Spinal cord (tissue), 10 donors: ENCODE data around the gene CFAP77. TPM values are rescaled to one million over a fixed set of nuclear protein-coding genes. Genes with fewer than 3 reads are reported as not detected.
A peak's percentile ranks its signal among the peaks of the same experiment; 100 is the strongest.

ENCODE experiments used
- DNase-seq, 6 donors: peaks; one replicate each; pipeline versions ENCODE4 v3.0.0 to v3.0.0-alpha.2; 2013 to 2015; ENCODE audit warnings: low spot score in 6 of 6, low read depth in 4 of 6
- H3K27ac ChIP-seq: one replicate; pipeline ENCODE4 v1.5.1; 2013; ENCODE audit warnings: low read depth, low read length, control low read depth
- H3K27me3 ChIP-seq: one replicate; pipeline ENCODE4 v1.6.1; 2013; ENCODE audit warnings: low read length; ENCODE audit not compliant: control insufficient read depth, insufficient read depth
- H3K36me3 ChIP-seq: one replicate; pipeline ENCODE4 v1.6.1; 2013; ENCODE audit warnings: low read length; ENCODE audit not compliant: control insufficient read depth, insufficient read depth
- H3K4me1 ChIP-seq: one replicate; pipeline ENCODE4 v1.6.1; 2013; ENCODE audit warnings: low read length; ENCODE audit not compliant: control insufficient read depth, insufficient read depth
- H3K4me3 ChIP-seq: one replicate; pipeline ENCODE4 v1.5.1; 2013; ENCODE audit warnings: low read depth, low read length, control low read depth
- H3K9me3 ChIP-seq: one replicate; pipeline ENCODE4 v1.6.1; 2013; ENCODE audit warnings: low read length; ENCODE audit not compliant: control insufficient read depth, insufficient read depth
- WGBS: methylation state at CpG from one replicate; pipeline ENCODE4 v1.1.5; 2013; ENCODE audit warnings: missing lambda C conversion rate; ENCODE audit not compliant: insufficient coverage; 5-methylcytosine and 5-hydroxymethylcytosine counted together
- polyA plus RNA-seq, 2 donors: library from polyadenylated mRNA; unstranded; fragments of 120-200 nt; gene quantifications; one replicate each; pipeline ENCODE4 v1.2.1, GENCODE V29; 2013; ENCODE audit not compliant: insufficient read length in 2 of 2
- total RNA-seq, 2 donors: library from RNA; depleted of rRNA in 1 of 2; stranded (reverse); fragments of 120-200 nt in 1 of 2; fragments of >200 nt in 1 of 2; gene quantifications; one replicate each; pipeline versions ENCODE4 v1.2.3 to v1.2.4, GENCODE V29; 2013 to 2014
- donor health status: healthy.

The CFAP77 gene
- total and polyA plus RNA-seq, 4 donors, result 0.30 to 6.9 (median 4.7) TPM

DNA sequence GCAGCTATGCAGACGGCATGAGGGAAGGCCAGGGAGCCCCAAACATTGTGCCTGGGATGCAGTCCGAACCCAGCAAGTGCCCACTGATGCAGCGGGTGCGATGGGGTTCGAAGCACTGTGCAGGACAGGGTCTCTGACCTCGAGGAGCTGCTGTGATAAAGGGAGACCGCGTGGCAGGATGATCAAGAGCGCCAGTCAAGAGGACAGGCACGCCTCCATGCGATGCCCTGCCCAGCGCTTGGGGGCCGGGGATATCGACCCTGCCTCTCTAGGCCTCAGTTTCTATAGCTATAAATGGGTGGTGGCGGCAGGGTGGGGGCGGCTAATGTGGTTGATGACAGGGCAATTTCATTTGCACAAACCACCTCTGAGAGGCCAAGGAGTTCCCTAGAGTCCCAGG, 87.7 kb downstream of the CFAP77 start:
- Histone ChIP-seq H3K4me1 (peaks cover 7% of the 10 kb centered on the region), H3K27ac (no peak overlapping the region), H3K36me3 (peaks cover 3% of the 10 kb centered on the region), H3K4me3 (no peak overlapping the region), H3K27me3 (no peaks in the 10 kb centered on the region), H3K9me3 (no peaks in the 10 kb centered on the region)
- no peak for DNase-seq
- 90% methylated on average over 14 of the region's 16 CpGs for WGBS

DNA sequence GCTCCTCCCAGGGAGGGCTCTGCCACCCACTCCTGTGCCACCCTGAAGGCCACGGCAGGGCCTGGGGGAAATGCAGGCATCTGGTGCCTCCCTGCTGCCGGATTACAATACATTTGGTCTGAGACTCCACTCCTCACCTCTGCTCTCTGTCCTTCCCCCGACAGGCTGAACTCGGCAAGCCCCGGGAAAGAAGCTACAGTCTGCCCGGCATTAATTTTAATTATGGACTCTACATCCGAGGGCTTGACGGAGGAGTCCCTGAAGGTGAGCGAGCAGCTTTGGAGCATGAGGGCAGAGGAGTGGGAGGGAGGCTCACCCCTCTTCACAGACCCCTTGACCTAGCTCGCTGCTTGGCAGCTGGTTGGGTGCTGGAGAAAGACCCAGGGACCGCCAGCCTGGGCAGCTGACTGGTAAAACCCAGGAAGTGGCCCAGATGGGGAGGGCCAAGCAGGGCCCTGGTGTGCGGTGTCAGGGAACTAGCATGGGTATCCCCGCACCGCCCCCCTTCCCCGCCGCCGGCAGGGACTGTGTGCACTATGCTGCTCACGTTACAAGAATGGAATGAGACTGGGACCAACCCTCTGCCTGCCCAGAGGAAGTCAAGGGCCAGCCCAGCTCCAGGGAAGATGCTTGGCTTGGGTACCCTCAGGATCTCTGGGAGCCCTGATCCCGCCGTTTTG, 88.7 kb downstream of the CFAP77 start:
- H3K4me1 ChIP-seq, result peaks cover 7% of the 10 kb centered on the region

DNA sequence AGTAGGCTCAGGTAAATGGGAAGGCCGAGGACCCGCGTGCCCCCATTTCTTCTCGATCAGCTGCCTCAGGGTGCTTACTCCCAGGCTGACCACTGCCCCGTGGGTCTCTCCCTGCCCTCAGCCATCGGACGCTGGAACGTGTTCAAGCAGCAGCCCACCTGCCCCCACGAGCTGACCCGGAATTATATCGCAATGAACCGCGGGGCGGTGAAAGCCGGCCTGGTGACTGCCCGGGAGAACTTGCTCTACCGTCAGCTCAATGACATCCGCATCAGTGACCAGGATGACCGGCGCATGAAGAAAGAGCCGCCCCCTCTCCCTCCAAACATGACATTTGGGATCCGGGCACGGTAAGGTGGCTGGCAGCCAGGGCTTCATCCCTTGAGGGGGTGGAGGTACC, 89.2 kb downstream of the CFAP77 start:
- no peak overlapping the region for H3K27ac ChIP-seq
- peaks cover 7% of the 10 kb centered on the region for H3K4me1 ChIP-seq
- H3K27me3 ChIP-seq, result peaks cover 4% of the 10 kb centered on the region
- H3K36me3 ChIP-seq, result peaks cover 3% of the 10 kb centered on the region
- no peak overlapping the region for H3K4me3 ChIP-seq
- no peak for DNase-seq
- WGBS, result 80% methylated on average over 21 of the region's 23 CpGs
- no peaks in the 10 kb centered on the region for H3K9me3 ChIP-seq

More for the DNA sequence above, 88.7 kb downstream of the CFAP77 start:
- H3K27me3 ChIP-seq, result no peaks in the 10 kb centered on the region
- no peak overlapping the region for H3K27ac ChIP-seq
- peaks cover 3% of the 10 kb centered on the region for H3K36me3 ChIP-seq
- no peak for DNase-seq
- no peak overlapping the region for H3K4me3 ChIP-seq
- H3K9me3 ChIP-seq, result no peaks in the 10 kb centered on the region
- 42% methylated on average over 19 of the region's 20 CpGs for WGBS

- Histone ChIP-seq H3K27me3 (peaks cover 9% of the 10 kb centered on the region), H3K9me3 (no peaks in the 10 kb centered on the region), H3K27ac (no peak overlapping the region), H3K4me1 (peaks cover 7% of the 10 kb centered on the region), H3K4me3 (no peak overlapping the region), H3K36me3 (peaks cover 3% of the 10 kb centered on the region)
- DNase-seq, result no peak
- WGBS, result 87% methylated on average over 4 of the region's 7 CpGs
These were observed 90.2 kb downstream of the CFAP77 start for GRCh38 chr9:132500193-132500592.

- Histone ChIP-seq H3K27ac (no peak overlapping the region), H3K4me3 (no peak overlapping the region), H3K9me3 (no peaks in the 10 kb centered on the region), H3K4me1 (peaks cover 7% of the 10 kb centered on the region), H3K27me3 (peaks cover 16% of the 10 kb centered on the region), H3K36me3 (peaks cover 3% of the 10 kb centered on the region)
- WGBS, result 97% methylated on average over 5 of the region's 12 CpGs
- DNase-seq, result no peak
These were observed 92.5 kb downstream of the CFAP77 start for GRCh38 chr9:132502480-132502879.

DNA sequence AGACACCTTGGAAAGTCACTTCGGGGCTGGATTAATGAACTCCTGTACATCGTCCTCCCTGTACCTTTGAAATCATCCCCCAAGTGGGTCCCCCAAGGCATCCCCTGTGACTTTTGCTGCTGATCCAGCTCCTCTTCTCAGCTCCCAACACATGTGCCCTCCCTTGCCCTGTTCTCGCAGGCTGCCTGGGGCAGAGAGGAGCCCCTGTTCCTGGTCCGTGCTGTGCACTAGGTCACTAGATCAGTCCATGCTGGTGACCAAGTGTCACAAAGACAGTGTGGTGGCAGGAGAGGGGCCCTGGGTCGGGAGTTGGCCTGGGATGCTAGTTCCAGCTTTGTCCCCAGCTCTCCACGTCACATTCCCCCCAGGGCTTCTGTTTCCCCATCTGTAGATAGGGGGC, 93.1 kb downstream of the CFAP77 start:
- no peak for DNase-seq
- H3K27ac ChIP-seq, result no peak overlapping the region
- peaks cover 11% of the 10 kb centered on the region for H3K4me1 ChIP-seq
- H3K27me3 ChIP-seq, result peaks cover 16% of the 10 kb centered on the region
- 95% methylated on average over 4 of the region's 6 CpGs for WGBS
- no peak overlapping the region for H3K4me3 ChIP-seq
- H3K36me3 ChIP-seq, result peaks cover 3% of the 10 kb centered on the region
- H3K9me3 ChIP-seq, result no peaks in the 10 kb centered on the region

DNA sequence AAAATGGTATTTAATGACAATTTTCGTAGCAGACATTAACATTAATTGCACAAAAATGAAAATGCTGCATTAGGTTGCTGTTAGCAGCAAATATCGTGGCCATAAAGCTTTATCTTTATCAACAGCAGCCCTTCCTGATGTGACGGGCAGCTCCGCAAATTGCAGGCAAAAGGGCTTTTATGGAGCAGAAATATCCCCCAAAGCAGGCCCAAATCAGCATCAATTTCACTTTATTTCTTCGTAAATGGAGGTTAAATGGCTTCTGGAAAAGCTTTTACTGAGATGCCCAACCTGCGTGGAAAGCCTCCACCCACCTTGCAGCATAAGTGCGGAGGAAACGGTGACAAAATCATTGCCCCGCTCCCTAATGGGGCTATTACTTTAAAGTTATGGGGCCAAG, 94.5 kb downstream of the CFAP77 start:
- H3K9me3 ChIP-seq, result no peaks in the 10 kb centered on the region
- DNase-seq, result peak in 1 of 6 donors; percentile 90
- 43% methylated on average over 2 of the region's 9 CpGs for WGBS
- peaks cover 16% of the 10 kb centered on the region for H3K27me3 ChIP-seq
- H3K4me3 ChIP-seq, result no peak overlapping the region
- peaks cover 9% of the 10 kb centered on the region for H3K4me1 ChIP-seq
- no peak overlapping the region for H3K27ac ChIP-seq
- H3K36me3 ChIP-seq, result no peaks in the 10 kb centered on the region

DNA sequence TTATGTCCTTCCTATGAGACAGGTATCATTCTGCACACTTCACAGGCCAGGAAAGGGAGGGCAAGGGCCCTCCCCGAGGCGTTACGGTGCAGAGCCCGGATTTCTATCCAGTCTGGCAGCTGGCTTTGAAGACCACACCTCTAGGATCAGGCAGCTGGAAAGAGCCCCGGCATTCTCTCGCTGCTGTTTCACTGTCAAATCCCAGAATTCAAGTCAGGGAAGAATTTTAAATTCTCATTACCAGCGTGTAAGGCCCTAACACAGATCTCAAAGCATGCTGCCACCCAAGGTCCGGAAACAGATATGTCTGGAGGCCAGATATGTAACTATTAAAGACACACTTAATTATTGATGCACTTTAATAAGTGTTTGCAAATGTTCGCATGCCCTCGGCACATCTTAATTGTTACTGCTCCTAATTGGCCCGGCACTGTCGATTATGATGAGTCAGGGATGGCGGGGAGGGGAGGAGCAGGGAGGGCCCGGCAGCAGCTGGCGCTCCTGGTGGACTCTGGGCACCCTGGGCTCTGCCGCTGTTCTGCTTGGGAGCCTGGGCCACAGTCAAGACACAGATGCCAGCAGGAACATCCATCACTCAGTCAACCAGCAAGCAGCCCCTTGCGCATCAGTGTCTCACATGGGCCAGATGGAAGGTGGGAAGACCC, 96.1 kb downstream of the CFAP77 start:
- Histone ChIP-seq H3K9me3 (no peaks in the 10 kb centered on the region), H3K27ac (no peak overlapping the region), H3K36me3 (no peaks in the 10 kb centered on the region), H3K4me1 (peaks cover 21% of the 10 kb centered on the region), H3K27me3 (peaks cover 22% of the 10 kb centered on the region), H3K4me3 (no peak overlapping the region)
- peak in 1 of 6 donors; percentile 62 for DNase-seq
- WGBS, result 57% methylated on average over 14 of the region's 17 CpGs

GRCh38 chr9:132506977-132507669, 97.1 kb downstream of the CFAP77 start:
- Histone ChIP-seq H3K4me3 (no peak overlapping the region), H3K9me3 (no peaks in the 10 kb centered on the region), H3K27me3 (peaks cover 23% of the 10 kb centered on the region), H3K27ac (no peak overlapping the region), H3K36me3 (no peaks in the 10 kb centered on the region), H3K4me1 (peaks cover 21% of the 10 kb centered on the region)
- 80% methylated on average over 8 of the region's 9 CpGs for WGBS
- DNase-seq, result no peak
